ENCODE data around the gene KCNJ2.

KCNJ2 gene

GRCh38 chr17:70215656-70216055 lies 46.3 kb downstream of the KCNJ2 start:
- TF ChIP-seq FOXP2 (optimal IDR thresholded peaks at IDR 0.05; ENCODE audit: control extremely low read depth, extremely low read length, insufficient read depth) = no peak
- TF ChIP-seq EZH2 (IDR thresholded peaks at IDR 0.05) = no peak
- TF ChIP-seq POLR2AphosphoS5 (IDR thresholded peaks at IDR 0.05; ENCODE audit: borderline replicate concordance, low read depth, low read length) = no peak
- Histone ChIP-seq H3K9me3 (ENCODE audit: low read depth, low read length) (no peaks in the 10 kb centered on the region), H3K4me3 (no peak overlapping the region), H3K36me3 (ENCODE audit: insufficient read depth, low read length) (no peaks in the 10 kb centered on the region), H3K27ac (no peak overlapping the region), H3K9ac (ENCODE audit: insufficient read length) (no peak overlapping the region)
- no peak for DNase-seq (ENCODE audit: low read depth, low spot score)

GRCh38 chr17:70217571-70217970 lies 48.2 kb downstream of the KCNJ2 start:
- H3K27ac ChIP-seq = no peak overlapping the region
- DNase-seq (ENCODE audit: low read depth, low spot score) = no peak
- TF ChIP-seq POLR2AphosphoS5 (IDR thresholded peaks at IDR 0.05; ENCODE audit: borderline replicate concordance, low read depth, low read length) = no peak
- TF ChIP-seq EZH2 (IDR thresholded peaks at IDR 0.05) = no peak
- TF ChIP-seq FOXP2 (optimal IDR thresholded peaks at IDR 0.05; ENCODE audit: control extremely low read depth, extremely low read length, insufficient read depth) = no peak
- no peak overlapping the region for H3K9ac ChIP-seq (ENCODE audit: insufficient read length)
- no peak overlapping the region for H3K4me3 ChIP-seq
- H3K36me3 ChIP-seq (ENCODE audit: insufficient read depth, low read length) = no peaks in the 10 kb centered on the region
- no peaks in the 10 kb centered on the region for H3K9me3 ChIP-seq (ENCODE audit: low read depth, low read length)

- Histone ChIP-seq H3K27ac (no peak overlapping the region), H3K9me3 (ENCODE audit: low read depth, low read length) (no peaks in the 10 kb centered on the region), H3K36me3 (ENCODE audit: insufficient read depth, low read length) (no peaks in the 10 kb centered on the region), H3K9ac (ENCODE audit: insufficient read length) (no peak overlapping the region), H3K4me3 (no peak overlapping the region)
- DNase-seq (ENCODE audit: low read depth, low spot score) = no peak
- TF ChIP-seq EZH2 (IDR thresholded peaks at IDR 0.05) = no peak
- TF ChIP-seq FOXP2 (optimal IDR thresholded peaks at IDR 0.05; ENCODE audit: control extremely low read depth, extremely low read length, insufficient read depth) = no peak
- no peak for TF ChIP-seq POLR2AphosphoS5 (IDR thresholded peaks at IDR 0.05; ENCODE audit: borderline replicate concordance, low read depth, low read length)
Measured at GRCh38 chr17:70225276-70225675, 55.9 kb downstream of the KCNJ2 start.
